GM19240 (cell line): ENCODE data around the gene CENPF.

Experiments used
- DNase-seq: peaks from one replicate; pipeline ENCODE4 v3.0.0; 2011; ENCODE audit warnings: low spot score; ENCODE audit not compliant: insufficient read length

Gene CENPF

DNA sequence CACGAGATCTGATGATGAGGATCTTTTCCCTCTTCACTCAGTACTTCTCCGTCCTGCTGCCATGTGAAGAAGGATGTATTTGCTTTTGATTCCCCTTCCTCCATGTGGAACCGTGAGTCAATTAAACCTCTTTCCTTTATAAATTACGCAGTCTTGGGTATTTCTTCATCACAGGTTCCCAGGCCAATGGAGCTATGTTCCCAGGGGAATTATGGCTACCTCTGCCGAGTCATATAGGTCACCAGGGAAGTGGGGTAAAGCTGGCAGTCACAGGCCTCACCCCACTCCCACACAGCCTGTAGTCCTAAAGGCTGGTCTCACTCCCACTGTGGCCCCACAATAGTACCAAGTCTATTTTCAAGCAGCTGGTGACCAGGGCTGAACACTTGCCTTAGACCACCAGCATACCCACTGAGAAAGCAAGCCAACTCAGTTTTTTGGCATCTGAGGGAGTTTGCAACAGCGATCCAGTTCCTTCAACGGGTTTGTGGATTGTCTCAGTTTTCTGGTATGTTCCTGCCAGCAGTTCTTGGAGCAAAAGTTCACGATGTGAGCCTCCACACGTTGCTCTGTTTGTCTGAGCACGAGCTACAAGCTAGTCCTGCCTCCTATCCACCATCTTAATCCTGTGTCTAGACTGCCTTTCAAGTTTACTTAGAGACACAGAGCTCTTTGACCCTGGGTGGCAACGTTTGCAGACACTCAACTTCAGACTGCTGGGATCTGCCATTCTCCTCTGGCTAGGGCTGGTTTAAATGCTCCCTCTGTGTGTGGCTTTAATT, 104.5 kb downstream of the CENPF start:
- DNase-seq = no peak

- DNase-seq = no peak
Observed at GRCh38 chr1:214708321-214708955, 105.4 kb downstream of the CENPF start.

- no peak for DNase-seq
Observed at GRCh38 chr1:214709241-214709640, 106.2 kb downstream of the CENPF start.

GRCh38 chr1:214712737-214713136, 109.7 kb downstream of the CENPF start:
- DNase-seq = no peak
